Measurements from ENCODE around the gene TNNI2.
A peak's percentile ranks its signal among the peaks of the same experiment; 100 is the strongest.

DNA sequence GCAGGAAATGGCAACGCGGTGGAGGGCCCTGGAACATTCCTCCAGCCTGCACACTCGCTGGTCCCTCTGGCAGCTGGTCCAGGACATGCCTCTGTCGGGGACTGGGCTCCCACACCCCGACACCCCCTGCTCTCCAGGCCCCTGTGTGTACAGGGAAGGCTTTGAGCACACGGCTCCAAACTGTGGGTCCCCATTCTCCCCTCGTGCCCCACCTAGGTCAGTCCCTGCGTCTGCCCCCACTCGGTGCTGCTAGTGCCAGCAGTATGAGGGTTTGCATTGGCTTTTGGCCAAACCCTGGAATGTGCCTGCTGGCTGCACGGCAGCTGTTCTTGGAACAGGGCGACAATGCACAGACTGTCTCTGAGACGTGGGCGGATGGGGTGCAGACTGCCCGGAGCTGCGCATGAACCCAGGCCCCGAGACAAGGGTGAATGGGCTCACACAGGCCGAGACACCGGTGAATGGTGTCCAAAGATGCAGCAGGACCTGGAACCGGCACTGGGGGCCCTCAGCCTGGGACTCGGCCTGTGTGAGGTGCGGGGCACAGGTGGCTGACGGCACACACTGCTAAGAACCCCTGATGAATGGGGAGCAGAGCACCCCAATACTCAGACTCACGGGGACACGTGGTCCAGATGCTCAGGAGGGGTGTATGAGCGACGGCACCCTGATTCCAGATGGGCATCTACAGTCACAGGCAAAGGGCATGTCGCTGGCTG is 11.5 kb upstream of the TNNI2 start:
- no peak for TF ChIP-seq EP300 (IDR thresholded peaks at IDR 0.05)
- TF ChIP-seq, protein P1, sequence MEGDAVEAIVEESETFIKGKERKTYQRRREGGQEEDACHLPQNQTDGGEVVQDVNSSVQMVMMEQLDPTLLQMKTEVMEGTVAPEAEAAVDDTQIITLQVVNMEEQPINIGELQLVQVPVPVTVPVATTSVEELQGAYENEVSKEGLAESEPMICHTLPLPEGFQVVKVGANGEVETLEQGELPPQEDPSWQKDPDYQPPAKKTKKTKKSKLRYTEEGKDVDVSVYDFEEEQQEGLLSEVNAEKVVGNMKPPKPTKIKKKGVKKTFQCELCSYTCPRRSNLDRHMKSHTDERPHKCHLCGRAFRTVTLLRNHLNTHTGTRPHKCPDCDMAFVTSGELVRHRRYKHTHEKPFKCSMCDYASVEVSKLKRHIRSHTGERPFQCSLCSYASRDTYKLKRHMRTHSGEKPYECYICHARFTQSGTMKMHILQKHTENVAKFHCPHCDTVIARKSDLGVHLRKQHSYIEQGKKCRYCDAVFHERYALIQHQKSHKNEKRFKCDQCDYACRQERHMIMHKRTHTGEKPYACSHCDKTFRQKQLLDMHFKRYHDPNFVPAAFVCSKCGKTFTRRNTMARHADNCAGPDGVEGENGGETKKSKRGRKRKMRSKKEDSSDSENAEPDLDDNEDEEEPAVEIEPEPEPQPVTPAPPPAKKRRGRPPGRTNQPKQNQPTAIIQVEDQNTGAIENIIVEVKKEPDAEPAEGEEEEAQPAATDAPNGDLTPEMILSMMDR (IDR thresholded peaks at IDR 0.05): no peak
- TF ChIP-seq POLR2AphosphoS5 (IDR thresholded peaks at IDR 0.05): peak in 1 of 3 donors; percentile 22
- no peak for TF ChIP-seq POLR2A (IDR thresholded peaks at IDR 0.05)

All from suprapubic skin (tissue), 4 donors.